ENCODE data around the gene KRTAP2-2. TPM values are rescaled to one million over a fixed set of nuclear protein-coding genes. Genes with fewer than 3 reads are reported as not detected.

The KRTAP2-2 gene
- total RNA-seq, 4 donors from 2014 or later, result not detected

- in situ Hi-C loops (cut with MboI; ENCODE audit: low pct_ligation_motif_present in 1 of 4, low pct_unique_long_range_greater_than_20kb in 1 of 4, low sequenced_read_pairs in 3 of 4), result no loop called here
- intact Hi-C loops (cut with DNase I; ENCODE audit: low total_unique reads), result no loop called here
- 13 to 20% methylated on average over 1 of the region's 1 CpG for WGBS, 2 donors (ENCODE audit: low coverage in 1 of 2)
- no peaks in the 10 kb centered on the region for H3K27me3 ChIP-seq
- H3K27ac ChIP-seq, result no peak overlapping the region
- DNase-seq, result no peak
- no peaks in the 10 kb centered on the region for H3K4me1 ChIP-seq
- no peaks in the 10 kb centered on the region for H3K9me3 ChIP-seq
- no peak for TF ChIP-seq POLR2A (IDR thresholded peaks at IDR 0.05)
- no peak for TF ChIP-seq EP300 (IDR thresholded peaks at IDR 0.05; ENCODE audit: low read depth)
- TF ChIP-seq POLR2AphosphoS5 (IDR thresholded peaks at IDR 0.05), result no peak
- TF ChIP-seq CTCF (IDR thresholded peaks at IDR 0.05), result no peak
- H3K36me3 ChIP-seq, result no peaks in the 10 kb centered on the region
- H3K4me3 ChIP-seq, result no peak overlapping the region
Measured at GRCh38 chr17:41013606-41014005, 41.4 kb downstream of the KRTAP2-2 start.

- H3K9me3 ChIP-seq, result no peaks in the 10 kb centered on the region
- no peak overlapping the region for H3K27ac ChIP-seq
- H3K27me3 ChIP-seq, result no peaks in the 10 kb centered on the region
- no peaks in the 10 kb centered on the region for H3K4me1 ChIP-seq
- no peak overlapping the region for H3K4me3 ChIP-seq
- in situ Hi-C loops (cut with MboI; ENCODE audit: low pct_ligation_motif_present in 1 of 4, low pct_unique_long_range_greater_than_20kb in 1 of 4, low sequenced_read_pairs in 3 of 4) (no loop called here), intact Hi-C loops (cut with DNase I; ENCODE audit: low total_unique reads) (no loop called here)
- no peak for DNase-seq
- TF ChIP-seq POLR2AphosphoS5 (IDR thresholded peaks at IDR 0.05) (no peak), CTCF (IDR thresholded peaks at IDR 0.05) (no peak), POLR2A (IDR thresholded peaks at IDR 0.05) (no peak), EP300 (IDR thresholded peaks at IDR 0.05; ENCODE audit: low read depth) (no peak)
- WGBS, 2 donors (ENCODE audit: low coverage in 1 of 2), result 76% methylated on average over 3 of the region's 3 CpGs; no CpG with 5 or more reads in 1 of the 2 donors
- no peaks in the 10 kb centered on the region for H3K36me3 ChIP-seq
Measured at GRCh38 chr17:41013181-41013580, 41.8 kb downstream of the KRTAP2-2 start.

GRCh38 chr17:41012326-41013120, 42.5 kb downstream of the KRTAP2-2 start:
- 76 to 82% methylated on average over 5 to 6 of the region's 6 CpGs for WGBS, 2 donors (ENCODE audit: low coverage in 1 of 2)
- in situ Hi-C loops (cut with MboI; ENCODE audit: low pct_ligation_motif_present in 1 of 4, low pct_unique_long_range_greater_than_20kb in 1 of 4, low sequenced_read_pairs in 3 of 4), result no loop called here
- Histone ChIP-seq H3K9me3 (no peaks in the 10 kb centered on the region), H3K27ac (no peak overlapping the region), H3K36me3 (no peaks in the 10 kb centered on the region), H3K4me1 (no peaks in the 10 kb centered on the region), H3K27me3 (no peaks in the 10 kb centered on the region), H3K4me3 (no peak overlapping the region)
- TF ChIP-seq EP300 (IDR thresholded peaks at IDR 0.05; ENCODE audit: low read depth), result no peak
- no peak for TF ChIP-seq POLR2A (IDR thresholded peaks at IDR 0.05)
- no peak for TF ChIP-seq POLR2AphosphoS5 (IDR thresholded peaks at IDR 0.05)
- no peak for TF ChIP-seq CTCF (IDR thresholded peaks at IDR 0.05)
- intact Hi-C loops (cut with DNase I; ENCODE audit: low total_unique reads), result no loop called here
- DNase-seq, result no peak

- no peaks in the 10 kb centered on the region for H3K9me3 ChIP-seq
- H3K27me3 ChIP-seq, result no peaks in the 10 kb centered on the region
- no peak overlapping the region for H3K27ac ChIP-seq
- intact Hi-C loops (cut with DNase I; ENCODE audit: low total_unique reads) (no loop called here), in situ Hi-C loops (cut with MboI; ENCODE audit: low pct_ligation_motif_present in 1 of 4, low pct_unique_long_range_greater_than_20kb in 1 of 4, low sequenced_read_pairs in 3 of 4) (no loop called here)
- no peak for DNase-seq
- no peaks in the 10 kb centered on the region for H3K4me1 ChIP-seq
- H3K4me3 ChIP-seq, result no peak overlapping the region
- no peak for TF ChIP-seq POLR2AphosphoS5 (IDR thresholded peaks at IDR 0.05)
- no peak for TF ChIP-seq EP300 (IDR thresholded peaks at IDR 0.05; ENCODE audit: low read depth)
- no peak for TF ChIP-seq POLR2A (IDR thresholded peaks at IDR 0.05)
- no peak for TF ChIP-seq CTCF (IDR thresholded peaks at IDR 0.05)
- no peaks in the 10 kb centered on the region for H3K36me3 ChIP-seq
Measured at GRCh38 chr17:41010441-41010840, 44.6 kb downstream of the KRTAP2-2 start.

Data from transverse colon (tissue), 4 donors.